BLaER1 (cell line): ENCODE results near the gene RPF1.

Experiments used
- H3K27ac ChIP-seq: shearing (Covaris generic); formaldehyde crosslinking; 2 replicates; pipeline ENCODE4 v1.8.1; 2022
- H3K27me3 ChIP-seq: shearing (Covaris generic); formaldehyde crosslinking; 2 replicates; pipeline ENCODE4 v1.8.1; 2022
- H3K36me3 ChIP-seq: shearing (Covaris generic); formaldehyde crosslinking; 2 replicates; pipeline ENCODE4 v1.8.1; 2022
- H3K4me1 ChIP-seq: shearing (Covaris generic); formaldehyde crosslinking; 2 replicates; pipeline ENCODE4 v1.8.1; 2022
- H3K4me2 ChIP-seq: shearing (Covaris generic); formaldehyde crosslinking; 2 replicates; pipeline ENCODE4 v1.8.1; 2022
- H3K4me3 ChIP-seq: shearing (Covaris generic); formaldehyde crosslinking; 2 replicates; pipeline ENCODE4 v1.8.1; 2022
- H3K9ac ChIP-seq: shearing (Covaris generic); formaldehyde crosslinking; 2 replicates; pipeline ENCODE4 v1.8.1; 2022
- H3K9me3 ChIP-seq: shearing (Covaris generic); formaldehyde crosslinking; 2 replicates; pipeline ENCODE4 v1.8.1; 2022
- H4K20me1 ChIP-seq: shearing (Covaris generic); formaldehyde crosslinking; 2 replicates; pipeline ENCODE4 v1.8.1; 2022
- Cebpa-rat ChIP-seq: shearing (Covaris generic); IDR thresholded peaks from 2 replicates; pipeline ENCODE4 v1.8.1; 2022

The RPF1 gene

DNA sequence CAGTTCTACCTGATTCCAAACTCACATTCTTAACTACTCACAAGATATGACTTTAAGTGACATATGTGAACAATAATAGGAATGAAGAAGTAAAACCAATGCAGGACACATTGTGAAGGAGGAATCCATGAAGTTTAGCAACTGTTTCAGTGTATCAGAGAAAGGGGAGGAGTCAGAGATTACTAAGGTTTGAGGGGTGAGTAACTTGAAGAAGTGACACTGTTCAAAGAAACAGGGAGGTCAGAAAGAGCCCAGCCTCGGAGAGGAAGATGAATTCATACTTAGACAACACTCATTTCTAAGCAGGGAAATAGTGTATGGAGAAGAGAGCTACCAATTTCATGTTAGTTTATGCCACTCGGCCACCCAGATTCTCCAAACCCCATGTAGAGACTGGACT, 28.2 kb upstream of the RPF1 start:
- H3K4me3 ChIP-seq, result no peak overlapping the region
- H3K9me3 ChIP-seq, result no peaks in the 10 kb centered on the region
- H3K36me3 ChIP-seq, result no peaks in the 10 kb centered on the region
- no peak overlapping the region for H3K4me2 ChIP-seq
- H3K27me3 ChIP-seq, result no peaks in the 10 kb centered on the region
- no peak overlapping the region for H3K9ac ChIP-seq
- H4K20me1 ChIP-seq, result no peaks in the 10 kb centered on the region
- H3K27ac ChIP-seq, result no peak overlapping the region
- H3K4me1 ChIP-seq, result no peaks in the 10 kb centered on the region
- no peak for TF ChIP-seq Cebpa-rat

GRCh38 chr1:84452436-84452835, 26.6 kb upstream of the RPF1 start:
- H3K9ac ChIP-seq, result no peak overlapping the region
- H3K4me1 ChIP-seq, result no peaks in the 10 kb centered on the region
- no peak overlapping the region for H3K27ac ChIP-seq
- no peaks in the 10 kb centered on the region for H3K9me3 ChIP-seq
- H3K27me3 ChIP-seq, result no peaks in the 10 kb centered on the region
- H3K36me3 ChIP-seq, result no peaks in the 10 kb centered on the region
- TF ChIP-seq Cebpa-rat, result no peak
- H4K20me1 ChIP-seq, result no peaks in the 10 kb centered on the region
- H3K4me3 ChIP-seq, result no peak overlapping the region
- no peak overlapping the region for H3K4me2 ChIP-seq

DNA sequence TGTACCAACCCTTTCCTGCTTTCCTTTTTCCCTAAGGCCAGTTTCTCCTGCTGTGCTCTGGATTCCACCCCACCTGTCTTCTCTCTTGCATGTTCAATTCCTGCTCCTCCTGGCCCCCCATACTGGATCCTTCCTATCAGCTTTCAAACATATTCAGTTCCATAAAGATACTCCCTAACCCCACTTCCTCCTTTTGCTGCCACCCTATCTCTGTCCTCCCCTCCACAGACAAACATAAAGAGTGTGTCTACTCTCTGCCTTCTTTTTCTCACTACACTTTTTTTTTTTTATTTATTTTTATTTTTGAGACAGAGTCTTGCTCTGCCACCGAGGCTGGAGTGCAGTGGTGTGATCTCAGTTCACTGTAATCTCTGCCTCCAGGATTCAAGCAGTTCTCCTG, 16.9 kb upstream of the RPF1 start:
- Histone ChIP-seq H3K36me3 (no peaks in the 10 kb centered on the region), H3K27me3 (no peaks in the 10 kb centered on the region), H3K9me3 (no peaks in the 10 kb centered on the region), H3K9ac (no peak overlapping the region), H3K4me2 (no peak overlapping the region), H3K27ac (no peak overlapping the region), H3K4me3 (no peak overlapping the region), H3K4me1 (no peaks in the 10 kb centered on the region), H4K20me1 (no peaks in the 10 kb centered on the region)
- no peak for TF ChIP-seq Cebpa-rat

DNA sequence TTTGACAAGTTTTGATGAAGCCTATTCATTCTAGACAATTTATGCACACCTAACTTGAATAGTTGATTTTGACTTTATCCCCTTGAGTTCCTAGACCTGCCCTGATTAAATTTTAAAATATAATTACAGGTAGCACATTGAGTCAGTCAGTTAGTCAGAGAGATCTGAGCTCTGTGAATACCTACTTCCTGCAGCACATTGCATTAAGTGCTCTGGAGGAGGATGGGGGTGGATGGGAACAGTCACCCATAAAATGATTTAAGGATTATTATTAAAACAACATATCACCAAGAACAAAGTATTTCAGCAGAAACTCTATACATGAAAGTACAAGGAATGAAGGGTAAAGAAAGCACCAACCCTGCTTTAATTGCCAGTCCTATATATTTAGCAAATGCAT, 11.8 kb upstream of the RPF1 start:
- H3K27me3 ChIP-seq, result no peaks in the 10 kb centered on the region
- no peaks in the 10 kb centered on the region for H3K4me1 ChIP-seq
- no peaks in the 10 kb centered on the region for H3K36me3 ChIP-seq
- H3K4me2 ChIP-seq, result no peak overlapping the region
- no peaks in the 10 kb centered on the region for H3K9me3 ChIP-seq
- TF ChIP-seq Cebpa-rat, result no peak
- no peak overlapping the region for H3K4me3 ChIP-seq
- no peak overlapping the region for H3K9ac ChIP-seq
- H3K27ac ChIP-seq, result no peak overlapping the region
- no peaks in the 10 kb centered on the region for H4K20me1 ChIP-seq

- Histone ChIP-seq H3K4me1 (peaks cover 14% of the 10 kb centered on the region), H3K4me2 (no peak overlapping the region), H3K4me3 (no peak overlapping the region), H4K20me1 (peaks cover 13% of the 10 kb centered on the region; the same call in 1 of the 2 replicates), H3K9me3 (peaks cover 14% of the 10 kb centered on the region), H3K36me3 (peaks cover 2% of the 10 kb centered on the region; the same call in 1 of the 2 replicates), H3K9ac (no peak overlapping the region), H3K27ac (no peak overlapping the region), H3K27me3 (no peaks in the 10 kb centered on the region)
- TF ChIP-seq Cebpa-rat, result no peak
These were observed 2.8 kb upstream of the RPF1 start for GRCh38 chr1:84476225-84476624.

DNA sequence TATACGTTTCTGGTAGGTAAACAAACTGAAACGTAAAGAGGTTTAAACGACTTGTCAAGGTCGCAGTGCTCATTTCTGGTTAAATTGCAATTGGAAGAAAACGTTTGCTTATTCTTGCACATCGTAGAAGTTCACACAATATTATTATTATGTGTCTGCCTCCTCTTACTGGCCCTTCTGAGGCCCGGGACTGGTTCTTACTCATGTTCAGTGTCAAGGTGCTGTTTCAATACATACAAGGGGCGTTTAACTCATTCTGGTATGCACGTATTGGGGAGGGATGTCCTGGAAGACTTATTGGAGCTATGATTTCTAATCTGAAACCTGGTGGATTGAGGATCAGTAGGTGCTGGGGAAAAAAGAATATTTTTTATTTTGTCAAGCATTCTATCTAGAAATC, 932 bp downstream of the RPF1 start:
- Histone ChIP-seq H3K27ac (peak overlapping the region; percentile 83), H3K9ac (peak overlapping the region; percentile 81)
- TF ChIP-seq Cebpa-rat, result no peak

DNA sequence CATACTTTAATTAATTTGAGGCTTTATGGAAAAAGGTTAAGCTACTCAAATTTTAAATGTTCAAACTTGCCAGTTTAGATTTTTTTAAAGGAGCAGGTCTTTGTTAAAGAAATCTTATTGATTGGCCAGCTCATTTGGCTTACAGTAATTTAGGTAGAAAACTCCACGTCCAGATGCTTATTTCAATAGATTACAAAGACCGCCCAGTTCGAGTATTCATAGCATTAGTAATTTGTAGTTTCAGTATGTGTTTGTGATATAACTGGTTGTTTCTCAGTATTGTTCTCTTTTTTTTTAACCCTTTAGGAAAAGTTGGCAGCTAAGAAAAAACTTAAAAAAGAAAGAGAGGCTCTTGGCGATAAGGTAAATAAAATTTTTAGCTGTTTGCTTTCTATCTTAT, 1.6 kb downstream of the RPF1 start:
- TF ChIP-seq Cebpa-rat, result no peak
- Histone ChIP-seq H3K27me3 (no peaks in the 10 kb centered on the region), H3K27ac (no peak overlapping the region), H4K20me1 (peaks cover 26% of the 10 kb centered on the region; the same call in 1 of the 2 replicates), H3K9ac (0 out of 2 replicates have a peak overlapping the region, but pooled peaks have one; percentile 81), H3K4me1 (peaks cover 21% of the 10 kb centered on the region), H3K4me2 (peak overlapping the region; percentile 88), H3K4me3 (peak overlapping the region; percentile 71), H3K9me3 (peaks cover 21% of the 10 kb centered on the region), H3K36me3 (peaks cover 43% of the 10 kb centered on the region)

More for the DNA sequence above, 932 bp downstream of the RPF1 start:
- H3K9me3 ChIP-seq, result peaks cover 16% of the 10 kb centered on the region
- H3K4me2 ChIP-seq, result peak overlapping the region; percentile 88
- H3K27me3 ChIP-seq, result no peaks in the 10 kb centered on the region
- H3K36me3 ChIP-seq, result peaks cover 36% of the 10 kb centered on the region
- peaks cover 26% of the 10 kb centered on the region; the same call in 1 of the 2 replicates for H4K20me1 ChIP-seq
- peaks cover 21% of the 10 kb centered on the region for H3K4me1 ChIP-seq
- H3K4me3 ChIP-seq, result peak overlapping the region; percentile 71

GRCh38 chr1:84481317-84481716, 2.3 kb downstream of the RPF1 start:
- Histone ChIP-seq H3K9me3 (peaks cover 21% of the 10 kb centered on the region), H3K4me1 (peaks cover 21% of the 10 kb centered on the region), H4K20me1 (peaks cover 26% of the 10 kb centered on the region; the same call in 1 of the 2 replicates), H3K36me3 (peaks cover 49% of the 10 kb centered on the region), H3K4me3 (no peak overlapping the region), H3K27ac (no peak overlapping the region), H3K4me2 (peak overlapping the region; percentile 88), H3K27me3 (no peaks in the 10 kb centered on the region), H3K9ac (no peak overlapping the region)
- TF ChIP-seq Cebpa-rat, result no peak

GRCh38 chr1:84488107-84488506, 9.0 kb downstream of the RPF1 start:
- H3K9ac ChIP-seq, result no peak overlapping the region
- H3K4me2 ChIP-seq, result no peak overlapping the region
- no peak overlapping the region for H3K27ac ChIP-seq
- H3K27me3 ChIP-seq, result no peaks in the 10 kb centered on the region
- no peak overlapping the region for H3K4me3 ChIP-seq
- no peaks in the 10 kb centered on the region for H3K4me1 ChIP-seq
- peaks cover 7% of the 10 kb centered on the region; the same call in 1 of the 2 replicates for H3K9me3 ChIP-seq
- TF ChIP-seq Cebpa-rat, result no peak
- peaks cover 14% of the 10 kb centered on the region for H4K20me1 ChIP-seq
- H3K36me3 ChIP-seq, result peaks cover 76% of the 10 kb centered on the region

DNA sequence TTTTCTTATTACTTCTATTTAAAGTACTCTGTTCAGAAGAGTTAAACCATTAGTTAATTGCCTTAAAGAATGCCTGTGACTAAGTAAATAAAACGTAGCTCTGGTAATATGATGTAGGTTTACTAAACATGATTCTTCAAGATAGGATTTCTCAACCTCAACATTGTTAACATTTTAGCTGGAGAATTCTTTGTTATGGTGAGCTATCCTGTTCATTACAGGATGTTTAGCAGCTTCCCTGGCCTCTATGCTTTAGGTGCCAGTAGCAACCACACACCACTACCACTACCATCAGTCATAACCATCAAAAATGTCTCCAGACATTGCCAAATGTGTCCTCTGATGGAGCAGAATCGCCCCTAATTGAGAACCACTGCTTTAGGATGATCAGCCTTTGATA, 10.7 kb downstream of the RPF1 start:
- no peak overlapping the region for H3K27ac ChIP-seq
- no peak overlapping the region for H3K9ac ChIP-seq
- peaks cover 25% of the 10 kb centered on the region for H4K20me1 ChIP-seq
- peaks cover 77% of the 10 kb centered on the region for H3K36me3 ChIP-seq
- H3K9me3 ChIP-seq, result peaks cover 7% of the 10 kb centered on the region; the same call in 1 of the 2 replicates
- no peaks in the 10 kb centered on the region for H3K4me1 ChIP-seq
- no peak for TF ChIP-seq Cebpa-rat
- no peak overlapping the region for H3K4me2 ChIP-seq
- no peaks in the 10 kb centered on the region for H3K27me3 ChIP-seq
- no peak overlapping the region for H3K4me3 ChIP-seq

DNA sequence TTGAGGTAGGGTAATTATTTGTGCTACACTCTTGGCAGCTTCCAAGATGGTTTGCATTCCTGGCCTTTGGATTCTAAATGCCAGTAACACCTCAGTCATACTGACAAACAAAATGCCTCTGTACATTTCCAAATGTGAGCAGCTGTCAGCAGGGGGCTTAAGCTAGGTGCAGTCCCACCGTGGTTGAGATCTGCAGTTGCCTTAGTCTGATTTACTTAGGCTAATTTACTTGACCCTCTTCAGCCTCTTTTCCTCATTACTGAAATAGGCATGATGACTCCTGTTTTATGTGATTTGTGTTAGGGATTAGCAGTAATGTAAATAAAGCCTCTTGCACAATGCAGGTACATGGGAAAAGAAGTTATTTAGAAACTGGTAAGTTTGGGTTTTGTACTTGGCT, 13.7 kb downstream of the RPF1 start:
- H3K27ac ChIP-seq, result no peak overlapping the region
- H3K4me1 ChIP-seq, result peaks cover 8% of the 10 kb centered on the region; the same call in 1 of the 2 replicates
- H3K9ac ChIP-seq, result no peak overlapping the region
- no peaks in the 10 kb centered on the region for H3K27me3 ChIP-seq
- no peaks in the 10 kb centered on the region for H3K9me3 ChIP-seq
- no peak overlapping the region for H3K4me3 ChIP-seq
- peaks cover 22% of the 10 kb centered on the region for H4K20me1 ChIP-seq
- no peak for TF ChIP-seq Cebpa-rat
- peaks cover 80% of the 10 kb centered on the region for H3K36me3 ChIP-seq
- no peak overlapping the region for H3K4me2 ChIP-seq
